Activated CD4-positive, alpha-beta T cell treated with anti-CD3 and anti-CD28 coated beads, Interleukin-2, amount 10 ng/mL, durations not matched to agents 7 days and 5 days (primary cell): ENCODE data around the gene GPRC5B. TPM values are rescaled to one million over a fixed set of nuclear protein-coding genes. Genes with fewer than 3 reads are reported as not detected.

ENCODE experiments used
- CTCF ChIA-PET: fragments of 350-600 bp; sonication (Branson Sonifier 250); formaldehyde crosslinking; loops from one replicate; lab custom pipeline; 2021; ENCODE audit warnings: antibody characterized with exemption; lab: Charles Lee
- POLR2A ChIA-PET: fragments of 350-600 bp; sonication (Branson Sonifier 250); formaldehyde crosslinking; loops from one replicate; lab custom pipeline; 2021; ENCODE audit warnings: antibody characterized with exemption; lab: Charles Lee
- DNase-seq: peaks from one replicate; pipeline ENCODE4 v3.0.0-alpha.2; 2020
- H3K27ac Mint-ChIP-seq: one replicate; pipeline ENCODE4 v1.8.0; 2021; ENCODE audit warnings: mild to moderate bottlenecking, moderate library complexity, mixed read lengths
- H3K27me3 Mint-ChIP-seq: one replicate; pipeline ENCODE4 v1.8.0; 2021; ENCODE audit warnings: mixed read lengths
- H3K36me3 Mint-ChIP-seq: one replicate; pipeline ENCODE4 v1.8.0; 2021; ENCODE audit warnings: low read depth, mixed read lengths
- H3K4me1 Mint-ChIP-seq: one replicate; pipeline ENCODE4 v1.8.0; 2021; ENCODE audit warnings: mixed read lengths
- H3K4me3 Mint-ChIP-seq: one replicate; pipeline ENCODE4 v1.8.0; 2021; ENCODE audit warnings: mild to moderate bottlenecking, moderate library complexity, mixed read lengths
- H3K9me3 Mint-ChIP-seq: one replicate; pipeline ENCODE4 v1.8.0; 2021; ENCODE audit warnings: mixed read lengths
- total RNA-seq, 2 experiments: library from RNA; stranded (reverse); gene quantifications; one replicate each; pipeline ENCODE4 v1.2.3, GENCODE V29; 2021

The GPRC5B gene
- total RNA-seq, 2 experiments from 2014 or later = 0.25 to 0.42 TPM

- Mint-ChIP-seq H3K36me3 (peaks cover 21% of the 10 kb centered on the region), H3K27me3 (peaks cover 2% of the 10 kb centered on the region), H3K4me3 (no peak overlapping the region), H3K4me1 (peaks cover 35% of the 10 kb centered on the region), H3K9me3 (peaks cover 21% of the 10 kb centered on the region), H3K27ac (no peak overlapping the region)
- CTCF ChIA-PET = no interaction called here
- DNase-seq = no peak
- POLR2A ChIA-PET = no interaction called here
Observed at GRCh38 chr16:19809121-19809635, 75.5 kb downstream of the GPRC5B start.

GRCh38 chr16:19808061-19808641, 76.5 kb downstream of the GPRC5B start:
- ChIA-PET CTCF (interaction anchor here (0.6 to 1.1 kb wide), 2 partner anchors 10 to 252 kb away, joined by 3 to 5 read pairs; no protein-coding TSS in a partner anchor), POLR2A (no interaction called here)
- H3K27ac Mint-ChIP-seq = no peak overlapping the region
- peaks cover 38% of the 10 kb centered on the region for H3K4me1 Mint-ChIP-seq
- DNase-seq = no peak
- peaks cover 21% of the 10 kb centered on the region for H3K36me3 Mint-ChIP-seq
- H3K4me3 Mint-ChIP-seq = no peak overlapping the region
- H3K27me3 Mint-ChIP-seq = peaks cover 2% of the 10 kb centered on the region
- peaks cover 23% of the 10 kb centered on the region for H3K9me3 Mint-ChIP-seq

Other genes starting within 250 kb of the GPRC5B start
- gene KNOP1, start 166.6 kb downstream of the GPRC5B start, total RNA-seq = 10 to 100 TPM; 16.8 TPM
- gene IQCK, start 166.6 kb downstream of the GPRC5B start, total RNA-seq = 1 to 10 TPM; 1.1 to 1.5 TPM
- gene GPR139, start 189.0 kb upstream of the GPRC5B start, total RNA-seq = not detected